Stomach (tissue), 4 donors: ENCODE data around the gene ANXA8.
"Not testable (repeated sequence)": the region's sequence is repeated elsewhere in the genome, so short reads cannot be mapped to it uniquely, and the experiment has no call there.

ENCODE experiments used
- CTCF ChIP-seq, 7 experiments: fragments of 450-650 bp in 4 of 7; fragments of 200-600 bp in 3 of 7; sonication (generic) in 3 of 7; IDR thresholded peaks; one replicate each; pipeline ENCODE4 v1.5.1; 2016 to 2019; ENCODE audit warnings: antibody characterized with exemption in 7 of 7, control low read depth in 2 of 7, mild to moderate bottlenecking in 1 of 7
- EP300 ChIP-seq: sonication (generic); formaldehyde crosslinking; IDR thresholded peaks from one replicate; pipeline ENCODE4 v1.6.1; 2017; ENCODE audit warnings: antibody characterized with exemption
- POLR2A ChIP-seq, 4 donors: fragments of 450-650 bp; IDR thresholded peaks; one replicate each; pipeline ENCODE4 v1.6.1; 2016; ENCODE audit warnings: antibody characterized with exemption in 4 of 4, control low read depth in 2 of 4, mild to moderate bottlenecking in 1 of 4, moderate library complexity in 1 of 4

- TF ChIP-seq EP300; CTCF (IDR thresholded peaks at IDR 0.05); POLR2A (IDR thresholded peaks at IDR 0.05): not testable (repeated sequence)
Measured at GRCh38 chr10:47467957-47468356, 16.0 kb downstream of the ANXA8 start.
